Stimulated activated memory B cell treated with anti-CD40 and anti-IgM and Interleukin-4, amounts not matched to agents 10 μg/mL and 1 μg/mL and 100 μg/mL, for 72 hours (primary cell): ENCODE results near the gene EPHA6.
"Not testable (repeated sequence)": the region's sequence is repeated elsewhere in the genome, so short reads cannot be mapped to it uniquely, and the experiment has no call there.

Experiments
- ATAC-seq: fragments of 150-1000 bp; cut with Tn5 transposase; 2 replicates; pipeline ENCODE4 v1.10.0; 2021
- H3K27ac Mint-ChIP-seq: one replicate; pipeline ENCODE4 v1.8.0; 2022; ENCODE audit warnings: mild to moderate bottlenecking, mixed read lengths
- H3K27me3 Mint-ChIP-seq: one replicate; pipeline ENCODE4 v1.8.0; 2022; ENCODE audit warnings: mixed read lengths
- H3K36me3 Mint-ChIP-seq: one replicate; pipeline ENCODE4 v1.8.0; 2022; ENCODE audit warnings: mixed read lengths
- H3K4me1 Mint-ChIP-seq: one replicate; pipeline ENCODE4 v1.8.0; 2022; ENCODE audit warnings: mixed read lengths
- H3K4me3 Mint-ChIP-seq: one replicate; pipeline ENCODE4 v1.8.0; 2022; ENCODE audit warnings: mild to moderate bottlenecking, moderate library complexity, mixed read lengths
- H3K9me3 Mint-ChIP-seq: one replicate; pipeline ENCODE4 v1.8.0; 2022; ENCODE audit warnings: mixed read lengths

Gene EPHA6

DNA sequence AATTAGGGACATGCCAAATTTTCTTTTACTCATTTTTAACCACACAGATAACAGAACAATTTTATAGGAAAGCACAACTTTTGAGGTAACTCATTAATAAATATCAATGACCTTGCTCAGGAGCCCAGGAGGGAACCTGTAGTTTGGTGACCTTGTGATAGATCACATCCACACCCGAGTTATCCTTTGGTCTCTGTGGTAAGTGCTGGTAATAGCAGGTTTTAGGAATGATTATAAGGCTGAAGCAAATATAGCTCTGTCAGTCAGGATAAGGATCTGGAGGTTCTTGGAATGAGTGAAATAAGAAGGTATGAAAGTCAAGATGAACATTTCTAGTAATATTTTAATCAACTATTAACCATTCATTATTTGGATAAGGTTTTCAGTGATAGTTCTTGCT is 46.5 kb downstream of the EPHA6 start:
- Mint-ChIP-seq H3K36me3 (no peaks in the 10 kb centered on the region), H3K27me3 (no peaks in the 10 kb centered on the region), H3K27ac (no peak overlapping the region), H3K4me3 (no peak overlapping the region), H3K4me1 (no peaks in the 10 kb centered on the region), H3K9me3 (no peaks in the 10 kb centered on the region)
- no peak for ATAC-seq

DNA sequence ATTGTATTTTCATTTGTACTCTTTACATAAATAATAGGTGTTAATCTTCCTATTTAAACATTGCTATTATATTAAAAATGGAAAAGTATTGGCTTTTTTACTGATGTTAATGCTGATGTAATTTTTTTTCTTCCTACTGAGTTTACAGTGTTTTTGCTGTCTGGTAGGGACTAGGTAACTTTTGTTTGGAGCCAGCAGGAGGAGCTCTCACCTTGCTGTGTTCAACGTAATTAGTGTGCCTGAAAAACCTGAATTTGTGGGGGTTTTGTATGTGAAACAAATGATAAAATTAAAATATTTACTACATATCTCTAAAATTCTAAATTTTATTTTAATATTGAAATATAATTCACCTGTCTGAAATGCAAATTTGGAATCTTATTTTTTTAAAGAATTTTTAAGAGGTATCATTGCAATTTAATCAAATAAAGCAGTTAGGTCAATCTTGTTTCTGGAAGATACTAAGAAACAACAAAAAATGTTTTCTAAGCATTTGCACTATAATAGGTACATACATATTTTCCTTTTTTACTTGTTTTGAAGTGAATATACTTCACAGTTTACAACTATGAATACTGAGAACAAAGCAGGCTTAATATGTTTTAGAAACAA is 48.8 kb downstream of the EPHA6 start:
- no peaks in the 10 kb centered on the region for H3K27me3 Mint-ChIP-seq
- no peaks in the 10 kb centered on the region for H3K36me3 Mint-ChIP-seq
- no peaks in the 10 kb centered on the region for H3K4me1 Mint-ChIP-seq
- ATAC-seq, result no peak
- no peak overlapping the region for H3K27ac Mint-ChIP-seq
- no peak overlapping the region for H3K4me3 Mint-ChIP-seq
- H3K9me3 Mint-ChIP-seq, result no peaks in the 10 kb centered on the region

DNA sequence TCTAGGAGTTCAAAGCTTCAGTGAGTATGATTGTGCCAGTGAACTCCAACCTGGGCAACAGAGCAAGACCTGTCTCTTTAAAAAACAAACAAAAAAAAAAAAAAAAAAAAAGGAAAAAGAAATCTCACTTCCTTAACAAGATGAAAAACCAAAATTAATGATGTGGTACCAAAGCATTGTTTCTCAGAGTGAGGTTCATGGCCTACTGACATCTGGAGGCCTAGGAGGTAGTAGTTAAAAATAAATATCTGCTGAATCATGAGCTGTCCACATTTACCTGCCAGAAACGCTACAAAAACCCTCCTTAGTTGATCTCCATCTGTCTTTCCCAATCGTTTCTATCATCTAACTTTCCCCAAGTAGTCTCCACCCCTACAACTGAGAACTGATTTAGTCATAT is 51.2 kb downstream of the EPHA6 start:
- Mint-ChIP-seq H3K4me3 (no peak overlapping the region), H3K9me3 (no peaks in the 10 kb centered on the region), H3K27ac (no peak overlapping the region), H3K4me1 (no peaks in the 10 kb centered on the region), H3K27me3 (no peaks in the 10 kb centered on the region), H3K36me3 (no peaks in the 10 kb centered on the region)
- ATAC-seq, result no peak

DNA sequence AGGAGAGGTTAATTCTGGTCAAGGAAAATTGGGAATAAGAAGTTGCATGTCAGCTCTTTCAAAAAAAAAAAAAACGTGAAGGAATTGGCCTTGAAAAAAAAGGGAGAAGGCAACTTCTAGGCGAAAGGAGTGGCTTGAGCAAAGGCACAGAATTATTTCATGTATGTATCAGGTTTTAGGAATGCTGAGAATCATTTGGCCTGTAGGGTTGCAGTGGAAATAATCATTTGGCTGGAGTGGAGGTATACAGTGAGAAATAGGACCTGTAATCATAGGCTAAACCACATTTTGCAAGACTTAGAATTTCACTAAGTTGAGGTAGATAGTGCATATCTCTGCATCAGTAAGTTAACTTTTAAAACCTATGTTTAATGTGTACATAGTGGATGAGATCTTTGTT is 54.9 kb downstream of the EPHA6 start:
- no peak for ATAC-seq
- Mint-ChIP-seq H3K27ac (no peak overlapping the region), H3K4me3 (no peak overlapping the region), H3K36me3 (no peaks in the 10 kb centered on the region), H3K9me3 (no peaks in the 10 kb centered on the region), H3K4me1 (no peaks in the 10 kb centered on the region), H3K27me3 (no peaks in the 10 kb centered on the region)

DNA sequence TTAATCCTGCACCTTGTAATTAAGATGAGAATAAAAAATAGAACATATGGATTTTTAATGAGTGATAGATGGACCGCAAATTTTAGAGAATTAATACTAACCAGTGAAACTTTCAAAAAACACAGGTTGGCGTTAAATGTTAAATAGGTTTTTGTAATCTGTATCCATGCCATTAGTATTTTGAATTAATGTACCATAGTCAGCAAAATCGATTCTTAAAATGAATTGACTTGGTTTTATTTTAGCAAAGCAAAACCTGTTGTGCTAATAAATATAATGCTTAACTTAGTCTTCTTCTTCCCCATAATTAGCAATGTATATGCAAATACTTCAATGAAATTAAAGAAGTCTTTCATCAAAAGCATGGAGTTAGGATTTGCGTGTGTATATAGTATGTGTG is 63.1 kb downstream of the EPHA6 start:
- Mint-ChIP-seq H3K4me1 (no peaks in the 10 kb centered on the region), H3K4me3 (no peak overlapping the region), H3K27ac (no peak overlapping the region), H3K27me3 (no peaks in the 10 kb centered on the region), H3K9me3 (peaks cover 8% of the 10 kb centered on the region), H3K36me3 (no peaks in the 10 kb centered on the region)
- no peak for ATAC-seq

DNA sequence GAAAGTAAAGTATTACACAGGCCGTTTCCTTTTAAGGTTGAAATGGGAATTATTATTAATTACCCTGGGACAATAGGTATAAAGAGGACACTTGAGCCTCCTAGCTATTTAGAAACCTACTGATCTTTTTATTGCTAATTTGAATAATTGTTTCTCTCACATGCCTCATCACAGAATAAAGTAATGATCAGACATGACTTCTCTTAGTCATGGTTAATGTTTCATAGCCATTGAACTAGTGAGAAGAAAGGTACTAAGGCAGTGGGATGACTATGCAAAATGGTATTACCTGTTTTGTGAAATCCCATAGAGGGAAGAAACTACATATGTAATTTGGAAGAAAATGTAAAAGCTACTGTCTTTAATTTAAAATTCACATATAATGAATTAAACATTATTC is 85.6 kb downstream of the EPHA6 start:
- no peaks in the 10 kb centered on the region for H3K27me3 Mint-ChIP-seq
- H3K9me3 Mint-ChIP-seq, result no peaks in the 10 kb centered on the region
- H3K4me3 Mint-ChIP-seq, result no peak overlapping the region
- ATAC-seq, result no peak
- H3K4me1 Mint-ChIP-seq, result no peaks in the 10 kb centered on the region
- H3K27ac Mint-ChIP-seq, result no peak overlapping the region
- H3K36me3 Mint-ChIP-seq, result no peaks in the 10 kb centered on the region

DNA sequence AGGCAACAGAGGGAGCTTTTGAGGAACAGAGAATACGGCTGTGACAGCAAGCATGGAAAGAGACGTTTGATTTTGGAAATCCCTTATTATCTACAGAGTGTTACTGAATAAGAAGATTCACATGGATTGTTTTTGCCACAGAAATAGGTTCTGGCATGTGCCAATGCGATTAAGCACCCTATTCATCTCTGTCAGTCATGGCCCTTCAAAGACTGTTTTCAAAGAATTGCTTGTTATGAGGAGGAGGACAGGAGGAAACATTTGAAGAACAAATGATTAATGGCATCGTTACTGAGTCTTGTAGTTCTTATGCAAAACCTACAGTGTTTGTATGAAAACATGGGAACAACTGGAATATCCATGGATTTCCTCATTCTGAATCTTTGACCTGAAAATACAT is 86.2 kb downstream of the EPHA6 start:
- no peak overlapping the region for H3K27ac Mint-ChIP-seq
- no peaks in the 10 kb centered on the region for H3K36me3 Mint-ChIP-seq
- no peaks in the 10 kb centered on the region for H3K4me1 Mint-ChIP-seq
- ATAC-seq, result no peak
- H3K27me3 Mint-ChIP-seq, result no peaks in the 10 kb centered on the region
- no peak overlapping the region for H3K4me3 Mint-ChIP-seq
- H3K9me3 Mint-ChIP-seq, result no peaks in the 10 kb centered on the region

DNA sequence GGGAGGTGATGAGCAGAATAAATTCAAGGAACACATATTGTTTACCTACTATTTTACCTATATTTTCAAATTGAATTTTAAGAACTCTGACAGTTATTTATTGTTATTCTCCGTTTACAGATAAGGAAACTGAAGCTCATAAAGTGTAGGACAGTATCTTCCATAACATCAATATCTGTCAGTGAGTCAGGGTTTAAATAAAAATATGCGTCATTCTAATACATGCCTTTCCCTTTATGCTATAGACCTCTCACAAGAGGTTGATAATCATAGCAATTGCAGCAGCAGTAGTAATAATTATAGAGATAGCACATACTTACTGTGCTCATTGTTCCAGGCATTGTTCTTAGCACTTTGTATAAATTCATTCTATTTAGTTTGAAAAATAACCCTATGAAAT is 101.1 kb downstream of the EPHA6 start:
- Mint-ChIP-seq H3K9me3 (no peaks in the 10 kb centered on the region), H3K36me3 (no peaks in the 10 kb centered on the region), H3K4me1 (no peaks in the 10 kb centered on the region), H3K27me3 (no peaks in the 10 kb centered on the region), H3K27ac (no peak overlapping the region), H3K4me3 (no peak overlapping the region)
- no peak for ATAC-seq

DNA sequence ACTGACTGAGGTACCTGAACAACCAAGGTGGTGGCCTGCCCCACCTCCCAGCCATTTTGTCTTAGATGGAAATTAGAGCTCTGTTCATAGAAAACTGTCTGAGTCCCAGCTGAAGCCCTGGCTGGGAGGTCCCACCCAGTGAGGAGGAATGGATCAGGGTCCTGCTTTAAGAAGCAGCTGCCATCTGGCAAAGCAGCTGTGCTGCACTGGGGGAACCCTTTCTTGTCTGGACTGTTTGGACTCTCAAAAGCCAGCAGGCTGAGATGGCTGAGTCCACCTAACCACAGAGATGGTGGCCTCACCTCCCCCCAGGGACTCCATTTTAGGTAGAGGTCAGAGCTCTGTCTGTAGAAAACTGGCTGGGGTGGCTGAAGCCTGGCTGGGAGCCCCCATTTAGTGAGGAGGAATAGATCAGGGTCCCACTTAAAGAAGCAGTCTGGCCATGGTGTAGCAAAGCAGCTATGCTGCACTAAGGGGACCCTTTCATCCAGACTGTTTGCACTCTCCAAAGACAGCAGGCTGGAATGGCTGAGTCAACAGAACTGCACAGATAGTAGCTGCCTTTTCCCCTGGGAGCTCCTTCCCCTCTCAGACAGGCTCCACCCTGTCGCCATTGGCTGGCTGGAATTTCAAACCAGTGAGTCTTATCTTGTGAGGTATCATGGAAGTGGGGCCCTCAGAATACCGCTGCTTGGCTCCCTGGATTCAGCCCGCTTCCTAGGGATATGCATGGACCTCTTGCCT is 116.9 kb downstream of the EPHA6 start:
- ATAC-seq, result no peak
- peaks cover 15% of the 10 kb centered on the region for H3K9me3 Mint-ChIP-seq
- H3K36me3 Mint-ChIP-seq, result no peaks in the 10 kb centered on the region
- no peak overlapping the region for H3K4me3 Mint-ChIP-seq
- H3K27me3 Mint-ChIP-seq, result no peaks in the 10 kb centered on the region
- H3K27ac Mint-ChIP-seq, result no peak overlapping the region
- H3K4me1 Mint-ChIP-seq, result no peaks in the 10 kb centered on the region

DNA sequence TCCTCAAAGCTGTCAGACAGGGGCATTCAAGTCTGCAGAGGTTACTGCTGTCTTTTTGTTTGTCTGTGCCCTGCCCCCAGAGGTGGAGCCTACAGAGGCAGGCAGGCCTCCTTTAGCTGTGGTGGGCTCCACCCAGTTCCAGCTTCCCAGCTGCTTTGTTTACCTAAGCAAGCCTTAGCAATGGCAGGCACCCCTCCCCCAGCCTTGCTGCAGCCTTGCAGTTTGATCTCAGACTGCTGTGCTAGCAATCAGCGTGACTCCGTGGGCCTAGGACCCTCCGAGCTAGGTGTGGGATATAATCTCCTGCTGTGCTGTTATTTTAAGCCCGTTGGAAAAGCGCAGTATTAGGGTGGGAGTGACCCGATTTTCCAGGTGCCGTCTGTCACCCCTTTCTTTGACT is 127.7 kb downstream of the EPHA6 start:
- H3K27ac Mint-ChIP-seq, ATAC-seq: not testable (repeated sequence)

DNA sequence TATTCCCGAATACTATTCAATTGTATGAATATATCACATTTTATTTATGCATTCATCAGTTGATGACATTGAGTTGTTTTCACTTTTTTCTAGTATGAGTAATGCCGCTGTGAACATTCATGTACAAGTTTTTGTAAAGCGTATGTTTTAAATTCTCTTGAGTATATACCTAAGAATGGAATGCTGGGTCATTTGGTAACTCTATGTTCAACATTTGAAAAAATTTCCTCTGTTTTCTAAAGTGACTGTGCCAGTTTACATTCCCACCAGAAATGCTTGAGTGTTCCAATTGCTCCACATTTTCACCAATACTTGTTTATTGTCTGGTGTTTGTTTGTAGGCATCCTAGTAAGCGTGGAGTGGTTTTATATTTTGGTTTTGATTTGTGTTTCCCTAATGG is 144.5 kb downstream of the EPHA6 start:
- no peaks in the 10 kb centered on the region for H3K36me3 Mint-ChIP-seq
- no peaks in the 10 kb centered on the region for H3K4me1 Mint-ChIP-seq
- H3K27me3 Mint-ChIP-seq, result no peaks in the 10 kb centered on the region
- H3K27ac Mint-ChIP-seq, result no peak overlapping the region
- no peak overlapping the region for H3K4me3 Mint-ChIP-seq
- H3K9me3 Mint-ChIP-seq, result peaks cover 2% of the 10 kb centered on the region
- no peak for ATAC-seq

More for the DNA sequence above, 127.7 kb downstream of the EPHA6 start:
- H3K36me3 Mint-ChIP-seq, H3K4me3 Mint-ChIP-seq, H3K27me3 Mint-ChIP-seq, H3K4me1 Mint-ChIP-seq: not testable (repeated sequence)
- peaks cover 11% of the 10 kb centered on the region for H3K9me3 Mint-ChIP-seq

DNA sequence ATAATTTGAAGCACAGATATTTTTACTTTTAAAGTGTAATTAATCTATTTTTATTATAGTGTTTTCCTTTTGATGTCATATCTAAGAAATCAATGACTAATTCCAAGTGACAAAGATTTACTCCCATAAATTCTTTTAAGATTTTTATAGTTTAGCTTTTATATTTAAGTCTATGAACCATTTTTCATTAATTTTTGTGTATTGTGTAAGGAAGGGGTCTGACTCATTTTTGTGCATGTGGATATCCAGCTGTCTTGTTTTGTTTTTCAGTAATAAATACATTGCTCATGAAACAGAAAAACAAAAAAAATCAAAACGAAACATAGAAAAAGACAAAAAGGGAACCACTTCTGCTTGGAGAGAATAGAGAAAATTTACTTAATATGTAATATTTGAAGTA is 145.1 kb downstream of the EPHA6 start:
- Mint-ChIP-seq H3K4me3 (no peak overlapping the region), H3K4me1 (no peaks in the 10 kb centered on the region), H3K27me3 (no peaks in the 10 kb centered on the region), H3K9me3 (peaks cover 2% of the 10 kb centered on the region), H3K36me3 (no peaks in the 10 kb centered on the region), H3K27ac (no peak overlapping the region)
- no peak for ATAC-seq

DNA sequence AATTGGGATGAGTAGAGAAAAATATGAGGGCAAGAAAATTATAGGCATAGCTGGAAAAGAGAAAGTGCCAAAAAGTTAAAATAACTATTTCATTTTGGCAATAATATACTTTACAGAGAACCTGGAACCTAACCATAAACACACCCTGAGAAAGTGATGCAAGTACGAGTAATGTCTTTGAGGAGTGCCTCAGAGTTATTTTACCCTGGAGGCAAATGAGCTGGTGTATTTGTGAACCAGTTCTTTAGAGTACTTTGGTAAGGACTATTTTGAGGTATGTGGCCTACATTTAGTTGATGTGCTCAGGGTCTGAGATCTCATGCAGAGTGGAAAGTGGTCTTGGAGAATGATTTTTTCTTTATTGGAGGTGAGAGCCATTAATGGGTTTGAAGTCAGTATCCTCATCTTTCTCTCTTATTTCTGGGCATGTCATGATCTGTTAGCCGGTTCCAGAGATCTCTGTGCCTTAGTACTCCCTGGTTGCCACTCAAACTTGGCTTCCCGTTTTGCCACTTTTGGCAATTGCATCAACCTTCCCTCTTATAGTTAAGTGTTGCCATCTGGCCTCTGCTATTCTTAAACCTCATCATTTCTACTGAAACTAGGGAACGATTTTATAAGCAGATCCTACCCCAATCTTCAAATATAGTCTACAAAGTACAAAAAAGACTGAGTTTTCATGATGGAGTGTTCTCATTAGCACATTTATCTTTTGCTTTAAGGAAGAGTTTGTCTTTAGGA is 145.7 kb downstream of the EPHA6 start:
- Mint-ChIP-seq H3K27me3 (no peaks in the 10 kb centered on the region), H3K27ac (no peak overlapping the region), H3K4me3 (no peak overlapping the region), H3K9me3 (peaks cover 2% of the 10 kb centered on the region), H3K4me1 (no peaks in the 10 kb centered on the region), H3K36me3 (no peaks in the 10 kb centered on the region)
- ATAC-seq, result no peak

DNA sequence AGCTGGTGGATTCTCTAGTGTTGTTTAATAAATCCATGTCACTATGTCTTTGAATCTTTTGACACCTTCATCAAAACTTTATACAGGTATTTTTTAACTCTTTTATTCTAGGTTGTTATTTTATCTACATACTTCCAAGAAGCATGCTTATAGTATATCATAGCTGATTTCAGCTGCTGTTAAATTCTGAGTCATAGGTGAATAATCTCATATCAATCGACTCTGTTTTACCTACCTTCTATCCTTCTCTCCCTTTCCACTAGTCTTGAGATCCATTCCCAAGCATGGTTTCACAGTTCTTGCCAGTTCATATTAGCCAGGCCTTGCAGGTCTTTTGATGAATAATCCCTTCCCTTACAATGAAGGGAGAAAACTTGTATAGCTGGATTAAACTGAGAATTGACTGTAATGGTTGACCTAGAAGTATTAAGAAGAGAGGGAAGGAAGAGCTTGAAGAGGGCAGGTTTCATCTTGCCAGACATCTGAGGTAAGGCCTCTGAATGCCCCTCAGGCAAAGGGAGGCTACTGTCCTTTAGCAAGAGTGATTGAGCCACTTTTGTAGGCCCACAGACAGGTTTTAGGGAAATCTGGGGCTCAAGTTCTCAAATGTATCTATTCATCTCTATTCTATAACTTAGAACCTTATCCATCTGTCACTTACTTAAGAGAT is 146.4 kb downstream of the EPHA6 start:
- Mint-ChIP-seq H3K36me3 (no peaks in the 10 kb centered on the region), H3K4me1 (no peaks in the 10 kb centered on the region), H3K27ac (no peak overlapping the region), H3K9me3 (peaks cover 2% of the 10 kb centered on the region), H3K4me3 (no peak overlapping the region), H3K27me3 (no peaks in the 10 kb centered on the region)
- no peak for ATAC-seq

DNA sequence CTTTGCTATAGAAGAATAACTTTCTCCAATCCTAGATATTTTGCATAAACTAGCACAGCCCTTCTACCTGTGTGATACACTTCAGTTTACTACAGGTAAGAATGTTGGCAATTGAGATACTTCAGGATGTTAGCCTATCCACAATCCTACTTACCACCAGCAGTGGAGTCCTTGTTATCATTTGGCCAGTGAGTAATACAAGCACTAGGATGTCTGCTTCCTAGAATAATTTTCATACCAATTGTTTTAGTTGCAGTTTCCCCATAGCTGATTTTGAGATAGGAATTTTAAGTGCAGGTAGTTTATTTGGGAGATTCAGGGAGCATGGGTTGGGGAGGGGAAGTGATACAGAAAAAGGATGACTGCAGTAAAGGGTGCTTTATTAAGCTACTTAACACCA is 147.2 kb downstream of the EPHA6 start:
- Mint-ChIP-seq H3K27me3 (no peaks in the 10 kb centered on the region), H3K27ac (no peak overlapping the region), H3K36me3 (no peaks in the 10 kb centered on the region), H3K4me3 (no peak overlapping the region), H3K4me1 (no peaks in the 10 kb centered on the region), H3K9me3 (peaks cover 2% of the 10 kb centered on the region)
- ATAC-seq, result no peak
